HG02885 (cell line): ENCODE results near the gene S100PBP.
"Not testable (repeated sequence)": the region's sequence is repeated elsewhere in the genome, so short reads cannot be mapped to it uniquely, and the experiment has no call there.

Source experiments
- ATAC-seq: cut with Tn5 transposase; IDR thresholded peaks from one replicate; pipeline ENCODE4 v1.9.1; 2021; ENCODE audit warnings: mild to moderate bottlenecking; ENCODE audit not compliant: unreplicated experiment, poor library complexity

Gene S100PBP

GRCh38 chr1:32897082-32898049 is 79.9 kb downstream of the S100PBP start:
- ATAC-seq, result no peak

- no peak for ATAC-seq
Observed at GRCh38 chr1:32898056-32898455, 80.6 kb downstream of the S100PBP start.

- no peak for ATAC-seq
Observed at GRCh38 chr1:32898958-32899357, 81.5 kb downstream of the S100PBP start.

GRCh38 chr1:32899586-32900296 is 82.3 kb downstream of the S100PBP start:
- ATAC-seq, result no peak

- no peak for ATAC-seq
Observed at GRCh38 chr1:32900371-32900955, 83.0 kb downstream of the S100PBP start.

- no peak for ATAC-seq
Observed at GRCh38 chr1:32900956-32901822, 83.7 kb downstream of the S100PBP start, which contains the start of gene TMEM54. Gene TMEM54, minus strand, starts transcription at chr1:32901389. Its CDS starts 151 bp downstream, at chr1:32901238.

GRCh38 chr1:32901823-32902534 is 84.5 kb downstream of the S100PBP start:
- ATAC-seq, result no peak

- no peak for ATAC-seq
Observed at GRCh38 chr1:32902535-32902920, 85.1 kb downstream of the S100PBP start.

- ATAC-seq, result no peak
Observed at GRCh38 chr1:32903991-32904785, 86.7 kb downstream of the S100PBP start.

- ATAC-seq, result no peak
Observed at GRCh38 chr1:32904797-32905196, 87.3 kb downstream of the S100PBP start.

GRCh38 chr1:32905588-32905987 is 88.1 kb downstream of the S100PBP start:
- not testable (repeated sequence) for ATAC-seq

- ATAC-seq, result no peak
Observed at GRCh38 chr1:32906654-32907053, 89.2 kb downstream of the S100PBP start.

GRCh38 chr1:32907435-32907834 is 90.0 kb downstream of the S100PBP start:
- no peak for ATAC-seq
